ENCODE data around the gene USF1. TPM values are rescaled to one million over a fixed set of nuclear protein-coding genes. Genes with fewer than 3 reads are reported as not detected.
"Not testable (repeated sequence)": the region's sequence is repeated elsewhere in the genome, so short reads cannot be mapped to it uniquely, and the experiment has no call there.

Gene USF1
- total RNA-seq, 1 experiment from 2014 or later = 59.2 TPM

GRCh38 chr1:161017756-161018630 is 27.8 kb downstream of the USF1 start:
- H3K4me1 Mint-ChIP-seq = peaks cover 58 to 67% of the 10 kb centered on the region in 2 experiments

DNA sequence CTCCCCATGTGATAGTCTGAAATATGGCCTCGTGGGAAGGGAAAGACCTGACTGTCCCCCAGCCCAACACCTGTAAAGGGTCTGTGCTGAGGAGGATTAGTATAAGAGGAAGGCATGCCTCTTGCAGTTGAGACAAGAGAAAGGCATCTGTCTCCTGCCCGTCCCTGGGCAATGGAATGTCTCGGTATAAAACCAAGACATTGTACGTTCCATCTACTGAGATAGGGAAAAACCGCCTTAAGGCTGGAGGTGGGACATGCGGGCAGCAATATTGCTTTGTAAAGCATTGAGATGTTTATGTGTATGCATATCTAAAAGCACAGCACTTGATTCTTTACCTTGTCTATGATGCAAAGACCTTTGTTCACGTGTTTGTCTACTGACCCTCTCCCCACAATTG is 28.6 kb downstream of the USF1 start:
- H3K23ac ChIP-seq (ENCODE audit: insufficient read length, low read depth, low read length); H4K8ac ChIP-seq (replicated peaks; ENCODE audit: insufficient read length, low read depth, low read length); H3K56ac ChIP-seq (ENCODE audit: insufficient read length, low read depth, low read length); H4K5ac ChIP-seq (ENCODE audit: insufficient read length, low read depth, low read length); H3K27ac ChIP-seq (ENCODE audit: insufficient read length, low read depth, low read length); H2BK20ac ChIP-seq (ENCODE audit: low read depth, low read length, poor library complexity, severe bottlenecking); H3K79me1 ChIP-seq (ENCODE audit: insufficient read depth, low read depth, low read length, poor library complexity, severe bottlenecking); H2BK5ac ChIP-seq (ENCODE audit: insufficient read length, low read length); H3K14ac ChIP-seq (ENCODE audit: insufficient read depth, low read length); H2BK12ac ChIP-seq (ENCODE audit: insufficient read length, low read depth, low read length); H2BK15ac ChIP-seq (ENCODE audit: low read depth, low read length); H3K27me3 ChIP-seq (ENCODE audit: insufficient read depth, low read length); H3T11ph ChIP-seq (ENCODE audit: low read length); H3K9me3 ChIP-seq (ENCODE audit: control insufficient read depth, low read depth, low read length); H3K27me3 Mint-ChIP-seq (ENCODE audit: low read depth); H3K9ac ChIP-seq (ENCODE audit: extremely low read depth, insufficient read length, low read length); H3K18ac ChIP-seq (ENCODE audit: insufficient read length, low read depth, low read length); H4K20me1 ChIP-seq (ENCODE audit: control insufficient read depth, insufficient read depth, insufficient read length); H4K91ac ChIP-seq (ENCODE audit: insufficient read length, low read depth, low read length); H2AFZ ChIP-seq (ENCODE audit: low read length); H3K9me3 Mint-ChIP-seq; H3K23me2 ChIP-seq (ENCODE audit: insufficient read length, low read depth, low read length, poor library complexity, severe bottlenecking); H2BK120ac ChIP-seq (ENCODE audit: low read depth, low read length, poor library complexity, severe bottlenecking); DNase-seq; H2AK5ac ChIP-seq (ENCODE audit: insufficient read length, low read length); H3K4me2 ChIP-seq (ENCODE audit: insufficient read depth, insufficient read length, low read length); H3K4ac ChIP-seq (ENCODE audit: low read depth, low read length): not testable (repeated sequence)
- Mint-ChIP-seq H3K36me3 (ENCODE audit: insufficient read depth in 1 of 3, low read depth in 3 of 3) (peaks cover 7 to 26% (median 24%) of the 10 kb centered on the region in 3 experiments; a peak in 5 of 7 replicates), H3K4me3 (peak overlapping the region; percentile 87 to 96; a peak in 4 of 5 replicates), H3K27ac (peak overlapping the region; percentile 86 to 97 (median 97); a peak in 5 of 7 replicates), H3K4me1 (peaks cover 57 to 65% of the 10 kb centered on the region in 2 experiments)
- Histone ChIP-seq H3K79me2 (ENCODE audit: insufficient read depth, low read length) (peaks cover 45% of the 10 kb centered on the region), H3K4me1 (ENCODE audit: insufficient read depth, low read length) (peaks cover 23% of the 10 kb centered on the region)
- no CpG with 5 or more reads among the region's 7 CpGs for WGBS (ENCODE audit: extremely low coverage, insufficient read length, low lambda C conversion rate)

More at GRCh38 chr1:161017756-161018630, 27.8 kb downstream of the USF1 start:
- H3K36me3 Mint-ChIP-seq (ENCODE audit: insufficient read depth in 1 of 3, low read depth in 3 of 3) = peaks cover 7 to 25% (median 24%) of the 10 kb centered on the region in 3 experiments; a peak in 5 of 7 replicates
- H2BK5ac ChIP-seq (ENCODE audit: insufficient read length, low read length) = no peak overlapping the region
- no peak overlapping the region for H4K5ac ChIP-seq (ENCODE audit: insufficient read length, low read depth, low read length)
- H2BK20ac ChIP-seq (ENCODE audit: low read depth, low read length, poor library complexity, severe bottlenecking) = no peak overlapping the region
- H3K23ac ChIP-seq (ENCODE audit: insufficient read length, low read depth, low read length) = no peak overlapping the region
- no peak overlapping the region for H2AFZ ChIP-seq (ENCODE audit: low read length)
- H3K27ac Mint-ChIP-seq = peak overlapping the region; percentile 86 to 97 (median 97)
- H3K9ac ChIP-seq (ENCODE audit: extremely low read depth, insufficient read length, low read length) = peak overlapping the region; percentile 4
- no peaks in the 10 kb centered on the region for H3K9me3 ChIP-seq (ENCODE audit: control insufficient read depth, low read depth, low read length)
- H3K23me2 ChIP-seq (ENCODE audit: insufficient read length, low read depth, low read length, poor library complexity, severe bottlenecking) = peaks cover 8% of the 10 kb centered on the region
- peak overlapping the region; percentile 87 to 96 for H3K4me3 Mint-ChIP-seq
- no peaks in the 10 kb centered on the region for H3K79me1 ChIP-seq (ENCODE audit: insufficient read depth, low read depth, low read length, poor library complexity, severe bottlenecking)
- H3K4me1 ChIP-seq (ENCODE audit: insufficient read depth, low read length) = peaks cover 23% of the 10 kb centered on the region
- H3K4ac ChIP-seq (ENCODE audit: low read depth, low read length) = no peak overlapping the region
- no peak overlapping the region for H2AK5ac ChIP-seq (ENCODE audit: insufficient read length, low read length)
- H2BK15ac ChIP-seq (ENCODE audit: low read depth, low read length) = no peak overlapping the region
- no CpG with 5 or more reads among the region's 5 CpGs for WGBS (ENCODE audit: extremely low coverage, insufficient read length, low lambda C conversion rate)
- no peak overlapping the region for H3K56ac ChIP-seq (ENCODE audit: insufficient read length, low read depth, low read length)
- DNase-seq = no peak
- H3K14ac ChIP-seq (ENCODE audit: insufficient read depth, low read length) = no peak overlapping the region
- no peak overlapping the region for H3K27ac ChIP-seq (ENCODE audit: insufficient read length, low read depth, low read length)
- no peaks in the 10 kb centered on the region for H3K27me3 Mint-ChIP-seq (ENCODE audit: low read depth)
- H2BK120ac ChIP-seq (ENCODE audit: low read depth, low read length, poor library complexity, severe bottlenecking) = no peak overlapping the region
- no peaks in the 10 kb centered on the region for H4K20me1 ChIP-seq (ENCODE audit: control insufficient read depth, insufficient read depth, insufficient read length)
- no peak for TF ChIP-seq CTCF (conservative IDR thresholded peaks at IDR 0.05)
- no peak overlapping the region for H4K91ac ChIP-seq (ENCODE audit: insufficient read length, low read depth, low read length)
- H3K4me2 ChIP-seq (ENCODE audit: insufficient read depth, insufficient read length, low read length) = peak overlapping the region; percentile 71
- no peaks in the 10 kb centered on the region for H3K27me3 ChIP-seq (ENCODE audit: insufficient read depth, low read length)
- peaks cover 43% of the 10 kb centered on the region for H3K79me2 ChIP-seq (ENCODE audit: insufficient read depth, low read length)
- H3T11ph ChIP-seq (ENCODE audit: low read length) = no peak overlapping the region
- no peak overlapping the region for H2BK12ac ChIP-seq (ENCODE audit: insufficient read length, low read depth, low read length)
- no peaks in the 10 kb centered on the region; a peak in 1 of 5 replicates for H3K9me3 Mint-ChIP-seq
- H4K8ac ChIP-seq (replicated peaks; ENCODE audit: insufficient read length, low read depth, low read length) = no peak overlapping the region
- no peak overlapping the region for H3K18ac ChIP-seq (ENCODE audit: insufficient read length, low read depth, low read length)
